ENCODE measurements around the gene GPX4.
"Not testable (repeated sequence)": the region's sequence is repeated elsewhere in the genome, so short reads cannot be mapped to it uniquely, and the experiment has no call there.

GPX4 gene

GRCh38 chr19:1112268-1113029 is 8.7 kb downstream of the GPX4 start:
- peaks cover 100% of the 10 kb centered on the region for H3K36me3 ChIP-seq
- H3K4me1 ChIP-seq (ENCODE audit: control insufficient read depth in 1 of 2, insufficient read depth in 1 of 2, low read depth in 1 of 2, low read length in 1 of 2): peaks cover 8 to 10% of the 10 kb centered on the region in 2 experiments
- no peak for TF ChIP-seq CTCF (IDR thresholded peaks at IDR 0.05)
- H3K27ac ChIP-seq: no peak overlapping the region
- H3K9me3 ChIP-seq: no peaks in the 10 kb centered on the region
- H3K27me3 ChIP-seq: no peaks in the 10 kb centered on the region
- H3K4me3 ChIP-seq (ENCODE audit: low read depth in 1 of 2, low read length in 1 of 2): no peak overlapping the region

GRCh38 chr19:1113030-1113985 is 9.5 kb downstream of the GPX4 start:
- H3K9me3 ChIP-seq: no peaks in the 10 kb centered on the region
- H3K27ac ChIP-seq: peak overlapping the region; percentile 48
- peak; percentile 75 for TF ChIP-seq CTCF (IDR thresholded peaks at IDR 0.05)
- H3K4me3 ChIP-seq (ENCODE audit: low read depth in 1 of 2, low read length in 1 of 2): no peak overlapping the region
- no peaks in the 10 kb centered on the region for H3K27me3 ChIP-seq
- peaks cover 100% of the 10 kb centered on the region for H3K36me3 ChIP-seq
- peaks cover 8 to 10% of the 10 kb centered on the region in 2 experiments for H3K4me1 ChIP-seq (ENCODE audit: control insufficient read depth in 1 of 2, insufficient read depth in 1 of 2, low read depth in 1 of 2, low read length in 1 of 2)

GRCh38 chr19:1113986-1114483 is 10.2 kb downstream of the GPX4 start:
- Histone ChIP-seq H3K27ac (peak overlapping the region; percentile 48), H3K36me3 (peaks cover 100% of the 10 kb centered on the region), H3K4me3 (ENCODE audit: low read depth in 1 of 2, low read length in 1 of 2) (no peak overlapping the region), H3K9me3 (no peaks in the 10 kb centered on the region), H3K27me3 (no peaks in the 10 kb centered on the region), H3K4me1 (ENCODE audit: control insufficient read depth in 1 of 2, insufficient read depth in 1 of 2, low read depth in 1 of 2, low read length in 1 of 2) (peaks cover 8 to 10% of the 10 kb centered on the region in 2 experiments)
- no peak for TF ChIP-seq CTCF (IDR thresholded peaks at IDR 0.05)

GRCh38 chr19:1114728-1115127 is 10.9 kb downstream of the GPX4 start:
- not testable (repeated sequence) for H3K27ac ChIP-seq; H3K4me3 ChIP-seq (ENCODE audit: low read depth in 1 of 2, low read length in 1 of 2); H3K27me3 ChIP-seq; H3K9me3 ChIP-seq; H3K4me1 ChIP-seq (ENCODE audit: control insufficient read depth in 1 of 2, insufficient read depth in 1 of 2, low read depth in 1 of 2, low read length in 1 of 2)
- H3K36me3 ChIP-seq: peaks cover 100% of the 10 kb centered on the region

GRCh38 chr19:1115646-1116420 is 12.0 kb downstream of the GPX4 start:
- TF ChIP-seq CTCF (IDR thresholded peaks at IDR 0.05): no peak
- Histone ChIP-seq H3K36me3 (peaks cover 100% of the 10 kb centered on the region), H3K27ac (no peak overlapping the region), H3K4me3 (ENCODE audit: low read depth in 1 of 2, low read length in 1 of 2) (no peak overlapping the region), H3K9me3 (no peaks in the 10 kb centered on the region), H3K4me1 (ENCODE audit: control insufficient read depth in 1 of 2, insufficient read depth in 1 of 2, low read depth in 1 of 2, low read length in 1 of 2) (peaks cover 8 to 10% of the 10 kb centered on the region in 2 experiments), H3K27me3 (no peaks in the 10 kb centered on the region)

Measured in neutrophil (primary cell).